ENCODE measurements around the gene ATP11C. TPM values are rescaled to one million over a fixed set of nuclear protein-coding genes. Genes with fewer than 3 reads are reported as not detected.
A peak's percentile ranks its signal among the peaks of the same experiment; 100 is the strongest.

Gene ATP11C
- total and polyA plus RNA-seq, 9 of the 15 experiments (the other 6 are each of a cell fraction or from before 2014, with no cell fraction given) = 18.2 to 42.2 (median 29.4) TPM

DNA sequence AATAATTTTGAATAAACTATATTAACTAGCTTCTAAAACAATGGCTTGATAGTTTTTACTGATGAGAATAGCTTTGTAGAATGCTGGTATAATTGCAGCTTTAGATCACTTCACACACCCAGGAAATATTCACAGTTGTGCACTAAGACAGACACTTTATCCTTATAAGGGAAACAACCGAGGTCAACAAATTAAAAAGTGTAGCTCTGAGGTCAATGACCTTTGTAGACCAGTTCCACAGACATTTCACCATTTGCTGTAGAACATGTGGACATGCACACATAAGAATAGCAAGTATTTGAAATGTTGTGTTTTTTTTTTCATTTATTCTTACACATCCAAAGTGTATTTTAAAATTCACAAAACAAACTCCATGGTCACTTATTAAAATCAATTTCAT is 148.9 kb downstream of the ATP11C start:
- DNase-seq (ENCODE audit: extremely low read depth in 1 of 4, low spot score in 3 of 4) (no peak), FAIRE-seq (no peak), ATAC-seq (no peak)
- ChIA-PET POLR2A (interaction anchor here (0.6 kb wide), 1 partner anchor 171 kb away, joined by 4 read pairs; no protein-coding TSS in a partner anchor), CTCF (ENCODE audit: low intra/inter-chr PET ratio) (no interaction called here)
- H3K4me3 ChIP-seq = no peak overlapping the region
- no peaks in the 10 kb centered on the region for H3K4me1 ChIP-seq (replicated peaks in 1 of 2; ENCODE audit: control insufficient read depth in 2 of 2, insufficient read depth in 2 of 2, low read length in 2 of 2)
- no CpG with 5 or more reads among the region's 1 CpG for WGBS (ENCODE audit: insufficient coverage, low coverage, missing lambda C conversion rate)
- H3K36me3 ChIP-seq (ENCODE audit: control insufficient read depth, insufficient read depth, low read length) = peaks cover 33% of the 10 kb centered on the region; the same call in 1 of the 3 replicates
- no TSS peak for BruUV-seq (replicated peaks)
- H2AFZ ChIP-seq (ENCODE audit: low read depth, low read length) = no peak overlapping the region
- intact Hi-C loops (cut with micrococcal nuclease) = loop anchor here (10.0 kb wide), 1 partner anchor 151 kb away; the partner anchor contains the start of gene ATP11C
- TF ChIP-seq RHOXF2B (CRISPR knock-in tag; conservative IDR thresholded peaks at IDR 0.05) = no peak
- TF ChIP-seq, protein P1, sequence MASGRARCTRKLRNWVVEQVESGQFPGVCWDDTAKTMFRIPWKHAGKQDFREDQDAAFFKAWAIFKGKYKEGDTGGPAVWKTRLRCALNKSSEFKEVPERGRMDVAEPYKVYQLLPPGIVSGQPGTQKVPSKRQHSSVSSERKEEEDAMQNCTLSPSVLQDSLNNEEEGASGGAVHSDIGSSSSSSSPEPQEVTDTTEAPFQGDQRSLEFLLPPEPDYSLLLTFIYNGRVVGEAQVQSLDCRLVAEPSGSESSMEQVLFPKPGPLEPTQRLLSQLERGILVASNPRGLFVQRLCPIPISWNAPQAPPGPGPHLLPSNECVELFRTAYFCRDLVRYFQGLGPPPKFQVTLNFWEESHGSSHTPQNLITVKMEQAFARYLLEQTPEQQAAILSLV (tag; IDR thresholded peaks at IDR 0.05) = no peak
- TF ChIP-seq TCF7L2 (IDR thresholded peaks at IDR 0.05; ENCODE audit: low read depth, low read length) = no peak
- no peak overlapping the region for H3K27ac ChIP-seq (ENCODE audit: extremely low read depth, low read depth, low read length)
- H3K27me3 ChIP-seq (ENCODE audit: control insufficient read depth in 2 of 2, insufficient read depth in 2 of 2, low read length in 2 of 2) = no peaks in the 10 kb centered on the region
- in situ Hi-C loops (cut with MboI) = no loop called here
- H3K9ac ChIP-seq (ENCODE audit: insufficient read depth in 1 of 2, low read depth in 2 of 2, low read length in 2 of 2) = no peak overlapping the region
- no peak overlapping the region for H3K4me2 ChIP-seq (ENCODE audit: insufficient read depth, low read length)
- no peaks in the 10 kb centered on the region for H3K79me2 ChIP-seq (ENCODE audit: control insufficient read depth, insufficient read depth, low read length)
- no peaks in the 10 kb centered on the region for H4K20me1 ChIP-seq (replicated peaks; ENCODE audit: control insufficient read depth, insufficient read depth, low read length)
- no peaks in the 10 kb centered on the region for H3K9me1 ChIP-seq (ENCODE audit: control insufficient read depth, insufficient read depth, low read length)
- H3K9me3 ChIP-seq (replicated peaks; ENCODE audit: control insufficient read depth, insufficient read depth, low read depth, low read length) = no peaks in the 10 kb centered on the region

DNA sequence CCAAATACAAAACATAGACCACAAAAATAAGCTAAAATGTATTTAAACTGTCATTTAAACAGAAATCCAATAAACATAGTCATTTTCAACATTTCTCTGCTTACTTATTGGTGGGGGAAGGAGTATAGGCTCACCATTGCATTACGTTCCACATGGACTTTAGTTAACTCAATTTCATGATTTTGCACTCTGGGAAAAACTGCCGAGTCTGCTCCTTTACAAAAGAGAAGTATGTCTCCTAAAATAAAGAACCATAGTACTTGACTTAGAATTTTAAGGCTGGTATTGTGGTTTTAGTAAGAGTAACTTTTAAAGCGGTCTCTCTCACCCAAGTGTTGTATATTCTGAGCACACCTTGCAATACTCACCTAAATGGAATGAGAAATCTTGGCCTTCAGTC is 149.8 kb downstream of the ATP11C start:
- in situ Hi-C loops (cut with MboI) = no loop called here
- no peaks in the 10 kb centered on the region for H3K9me3 ChIP-seq (replicated peaks; ENCODE audit: control insufficient read depth, insufficient read depth, low read depth, low read length)
- H4K20me1 ChIP-seq (replicated peaks; ENCODE audit: control insufficient read depth, insufficient read depth, low read length) = no peaks in the 10 kb centered on the region
- no peak overlapping the region for H3K4me3 ChIP-seq
- H3K9ac ChIP-seq (ENCODE audit: insufficient read depth in 1 of 2, low read depth in 2 of 2, low read length in 2 of 2) = no peak overlapping the region
- H3K9me1 ChIP-seq (ENCODE audit: control insufficient read depth, insufficient read depth, low read length) = no peaks in the 10 kb centered on the region
- intact Hi-C loops (cut with micrococcal nuclease) = loop anchor here (10.0 kb wide), 1 partner anchor 152 kb away; the partner anchor contains the start of gene ATP11C
- 94% methylated on average over 3 of the region's 3 CpGs for WGBS (ENCODE audit: insufficient coverage, low coverage, missing lambda C conversion rate)
- H3K27ac ChIP-seq (ENCODE audit: extremely low read depth, low read depth, low read length) = no peak overlapping the region
- POLR2A ChIA-PET = no interaction called here
- H3K36me3 ChIP-seq (ENCODE audit: control insufficient read depth, insufficient read depth, low read length) = peaks cover 26% of the 10 kb centered on the region; the same call in 1 of the 3 replicates
- H3K27me3 ChIP-seq (ENCODE audit: control insufficient read depth in 2 of 2, insufficient read depth in 2 of 2, low read length in 2 of 2) = no peaks in the 10 kb centered on the region
- H3K4me2 ChIP-seq (ENCODE audit: insufficient read depth, low read length) = no peak overlapping the region
- BruUV-seq (replicated peaks) = no TSS peak
- H3K4me1 ChIP-seq (replicated peaks in 1 of 2; ENCODE audit: control insufficient read depth in 2 of 2, insufficient read depth in 2 of 2, low read length in 2 of 2) = no peaks in the 10 kb centered on the region
- H3K79me2 ChIP-seq (ENCODE audit: control insufficient read depth, insufficient read depth, low read length) = no peaks in the 10 kb centered on the region
- ATAC-seq (no peak), DNase-seq (ENCODE audit: extremely low read depth in 1 of 4, low spot score in 3 of 4) (no peak), FAIRE-seq (no peak)
- CTCF ChIA-PET (ENCODE audit: low intra/inter-chr PET ratio) = no interaction called here
- no peak overlapping the region for H2AFZ ChIP-seq (ENCODE audit: low read depth, low read length)
- TF ChIP-seq ILF3 (IDR thresholded peaks at IDR 0.05; ENCODE audit: borderline replicate concordance) (no peak), DMBX1 (CRISPR knock-in tag; IDR thresholded peaks at IDR 0.05; ENCODE audit: borderline replicate concordance) (no peak), SAFB (IDR thresholded peaks at IDR 0.05; ENCODE audit: borderline replicate concordance, low read depth, low read length) (no peak), PHF20 (IDR thresholded peaks at IDR 0.05; ENCODE audit: partially characterized antibody) (no peak), ZNF124 (CRISPR knock-in tag; IDR thresholded peaks at IDR 0.05) (no peak), MYBL2 (IDR thresholded peaks at IDR 0.05; ENCODE audit: low read depth) (no peak), MYBL2 (CRISPR knock-in tag; IDR thresholded peaks at IDR 0.05; ENCODE audit: borderline replicate concordance) (no peak), ZNF707 (CRISPR knock-in tag; conservative IDR thresholded peaks at IDR 0.05) (no peak), C11orf30 (IDR thresholded peaks at IDR 0.05; ENCODE audit: low read depth) (peak; percentile 38; the same call in 1 of the 2 replicates)
- TF ChIP-seq, protein P2, sequence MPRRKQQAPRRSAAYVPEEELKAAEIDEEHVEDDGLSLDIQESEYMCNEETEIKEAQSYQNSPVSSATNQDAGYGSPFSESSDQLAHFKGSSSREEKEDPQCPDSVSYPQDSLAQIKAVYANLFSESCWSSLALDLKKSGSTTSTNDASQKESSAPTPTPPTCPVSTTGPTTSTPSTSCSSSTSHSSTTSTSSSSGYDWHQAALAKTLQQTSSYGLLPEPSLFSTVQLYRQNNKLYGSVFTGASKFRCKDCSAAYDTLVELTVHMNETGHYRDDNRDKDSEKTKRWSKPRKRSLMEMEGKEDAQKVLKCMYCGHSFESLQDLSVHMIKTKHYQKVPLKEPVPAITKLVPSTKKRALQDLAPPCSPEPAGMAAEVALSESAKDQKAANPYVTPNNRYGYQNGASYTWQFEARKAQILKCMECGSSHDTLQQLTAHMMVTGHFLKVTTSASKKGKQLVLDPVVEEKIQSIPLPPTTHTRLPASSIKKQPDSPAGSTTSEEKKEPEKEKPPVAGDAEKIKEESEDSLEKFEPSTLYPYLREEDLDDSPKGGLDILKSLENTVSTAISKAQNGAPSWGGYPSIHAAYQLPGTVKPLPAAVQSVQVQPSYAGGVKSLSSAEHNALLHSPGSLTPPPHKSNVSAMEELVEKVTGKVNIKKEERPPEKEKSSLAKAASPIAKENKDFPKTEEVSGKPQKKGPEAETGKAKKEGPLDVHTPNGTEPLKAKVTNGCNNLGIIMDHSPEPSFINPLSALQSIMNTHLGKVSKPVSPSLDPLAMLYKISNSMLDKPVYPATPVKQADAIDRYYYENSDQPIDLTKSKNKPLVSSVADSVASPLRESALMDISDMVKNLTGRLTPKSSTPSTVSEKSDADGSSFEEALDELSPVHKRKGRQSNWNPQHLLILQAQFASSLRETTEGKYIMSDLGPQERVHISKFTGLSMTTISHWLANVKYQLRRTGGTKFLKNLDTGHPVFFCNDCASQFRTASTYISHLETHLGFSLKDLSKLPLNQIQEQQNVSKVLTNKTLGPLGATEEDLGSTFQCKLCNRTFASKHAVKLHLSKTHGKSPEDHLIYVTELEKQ (CRISPR knock-in tag; IDR thresholded peaks at IDR 0.05) = no peak

Measured in K562 (cell line).